Measurements from ENCODE around the gene SLC8A1.

GRCh38 chr2:40489678-40489960 lies 37.7 kb upstream of the SLC8A1 start:
- TF ChIP-seq CTCF (IDR thresholded peaks at IDR 0.05) (no peak), POLR2A (IDR thresholded peaks at IDR 0.05) (no peak)

Measured in adrenal gland (tissue), 5 donors.